HG02571 (cell line): ENCODE results near the gene PCGF3.
A peak's percentile ranks its signal among the peaks of the same experiment; 100 is the strongest.

ENCODE experiments used
- ATAC-seq: cut with Tn5 transposase; IDR thresholded peaks from one replicate; pipeline ENCODE4 v1.9.1; 2021; ENCODE audit warnings: mild to moderate bottlenecking, moderate library complexity; ENCODE audit not compliant: unreplicated experiment

The PCGF3 gene

GRCh38 chr4:705278-706082, at the start of gene PCGF3:
Gene PCGF3 (plus strand): TSS chr4:705832. CDS start chr4:733681, 27,849 bp downstream.
- ATAC-seq, result peak; percentile 84

- ATAC-seq, result no peak
Observed at GRCh38 chr4:656436-657337, 48.9 kb upstream of the PCGF3 start.

- no peak for ATAC-seq
Observed at GRCh38 chr4:657338-657833, 48.2 kb upstream of the PCGF3 start.

GRCh38 chr4:657834-658667, 47.6 kb upstream of the PCGF3 start:
- ATAC-seq, result no peak

- ATAC-seq, result no peak
Observed at GRCh38 chr4:658681-659667, 46.7 kb upstream of the PCGF3 start.

- no peak for ATAC-seq
Observed at GRCh38 chr4:659851-660250, 45.8 kb upstream of the PCGF3 start.

- ATAC-seq, result no peak
Observed at GRCh38 chr4:660401-660800, 45.2 kb upstream of the PCGF3 start.

GRCh38 chr4:661231-661630, 44.4 kb upstream of the PCGF3 start:
- no peak for ATAC-seq

- ATAC-seq, result no peak
Observed at GRCh38 chr4:661881-662761, 43.5 kb upstream of the PCGF3 start.

GRCh38 chr4:663046-663437, 42.6 kb upstream of the PCGF3 start:
- no peak for ATAC-seq

- peak; percentile 48 for ATAC-seq
Observed at GRCh38 chr4:663438-664428, 41.9 kb upstream of the PCGF3 start.

GRCh38 chr4:664713-665231, 40.9 kb upstream of the PCGF3 start:
- ATAC-seq, result no peak

- ATAC-seq, result no peak
Observed at GRCh38 chr4:665381-665750, 40.3 kb upstream of the PCGF3 start.

- no peak for ATAC-seq
Observed at GRCh38 chr4:665751-666435, 39.7 kb upstream of the PCGF3 start.

GRCh38 chr4:666436-666810, 39.2 kb upstream of the PCGF3 start:
- ATAC-seq, result no peak

GRCh38 chr4:666822-667544, 38.6 kb upstream of the PCGF3 start:
- ATAC-seq, result no peak
